ENCODE results near the gene LCK. TPM values are rescaled to one million over a fixed set of nuclear protein-coding genes. Genes with fewer than 3 reads are reported as not detected.
A peak's percentile ranks its signal among the peaks of the same experiment; 100 is the strongest.

Gene LCK
- total and polyA plus RNA-seq, 9 of the 15 experiments (the other 6 are each of a cell fraction or from before 2014, with no cell fraction given): 0.04 to 0.47 (median 0.13) TPM; not detected in 6

DNA sequence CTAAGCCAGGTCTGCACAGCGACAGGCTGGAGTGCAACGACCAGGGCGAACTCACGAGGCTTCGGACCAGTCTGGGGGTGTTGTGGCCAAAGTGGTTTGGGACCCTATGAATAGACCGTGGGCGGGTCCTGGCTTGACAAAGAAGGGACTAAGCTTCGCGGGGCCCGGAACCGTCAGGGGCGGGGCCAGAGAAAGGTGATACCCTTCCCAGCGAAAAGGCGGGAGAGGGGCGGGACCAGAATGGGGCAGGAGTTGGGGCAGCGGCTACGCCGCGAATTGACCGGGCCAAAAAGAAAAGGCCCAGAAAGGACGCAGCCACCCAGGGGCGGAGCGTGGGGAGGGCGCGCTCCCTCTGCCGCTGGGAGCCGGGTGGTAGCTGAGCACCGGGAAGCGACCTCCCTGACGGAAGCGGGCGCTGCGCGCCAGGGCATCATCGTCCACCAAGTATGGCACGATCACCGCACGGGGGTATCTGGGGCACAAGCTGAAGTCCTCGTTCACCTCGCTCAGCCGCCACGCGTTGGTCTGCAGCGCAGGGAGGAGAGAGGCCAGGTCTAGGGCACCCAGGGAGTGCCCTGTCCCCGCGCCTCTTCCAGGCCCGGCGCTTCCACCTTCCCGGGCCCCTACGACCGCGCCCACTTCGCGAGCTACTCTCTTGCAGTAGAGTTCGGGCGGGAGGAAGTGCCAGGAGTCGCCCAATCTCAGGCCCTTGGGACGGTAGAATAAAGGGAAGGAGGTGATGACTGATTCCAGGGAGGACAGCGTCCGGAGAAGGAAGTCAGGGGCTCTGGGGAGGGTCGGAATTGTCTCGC, 10.7 kb upstream of the LCK start (continued):
- no peak for TF ChIP-seq ZNF263 (CRISPR knock-in tag; IDR thresholded peaks at IDR 0.05; ENCODE audit: borderline replicate concordance)
- TF ChIP-seq PHF20 (IDR thresholded peaks at IDR 0.05; ENCODE audit: partially characterized antibody): no peak
- TF ChIP-seq, protein P1, sequence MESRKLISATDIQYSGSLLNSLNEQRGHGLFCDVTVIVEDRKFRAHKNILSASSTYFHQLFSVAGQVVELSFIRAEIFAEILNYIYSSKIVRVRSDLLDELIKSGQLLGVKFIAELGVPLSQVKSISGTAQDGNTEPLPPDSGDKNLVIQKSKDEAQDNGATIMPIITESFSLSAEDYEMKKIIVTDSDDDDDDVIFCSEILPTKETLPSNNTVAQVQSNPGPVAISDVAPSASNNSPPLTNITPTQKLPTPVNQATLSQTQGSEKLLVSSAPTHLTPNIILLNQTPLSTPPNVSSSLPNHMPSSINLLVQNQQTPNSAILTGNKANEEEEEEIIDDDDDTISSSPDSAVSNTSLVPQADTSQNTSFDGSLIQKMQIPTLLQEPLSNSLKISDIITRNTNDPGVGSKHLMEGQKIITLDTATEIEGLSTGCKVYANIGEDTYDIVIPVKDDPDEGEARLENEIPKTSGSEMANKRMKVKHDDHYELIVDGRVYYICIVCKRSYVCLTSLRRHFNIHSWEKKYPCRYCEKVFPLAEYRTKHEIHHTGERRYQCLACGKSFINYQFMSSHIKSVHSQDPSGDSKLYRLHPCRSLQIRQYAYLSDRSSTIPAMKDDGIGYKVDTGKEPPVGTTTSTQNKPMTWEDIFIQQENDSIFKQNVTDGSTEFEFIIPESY (CRISPR knock-in tag; IDR thresholded peaks at IDR 0.05): peak; percentile 70; the same call in 1 of the 2 replicates
- TF ChIP-seq FOXJ3 (CRISPR knock-in tag; IDR thresholded peaks at IDR 0.05): no peak
- TF ChIP-seq TOE1 (IDR thresholded peaks at IDR 0.05; ENCODE audit: borderline replicate concordance): no peak
- no peak for TF ChIP-seq TOE1 (CRISPR knock-in tag; IDR thresholded peaks at IDR 0.05; ENCODE audit: borderline replicate concordance, low read depth)
- TF ChIP-seq HNRNPL (IDR thresholded peaks at IDR 0.05; ENCODE audit: low read depth, low read length): 0 out of 2 replicates have a peak, but pooled peaks have one; percentile 24

Measured in K562 (cell line).